ENCODE measurements around the gene CCND3.

- no peak for TF ChIP-seq EZH2 (IDR thresholded peaks at IDR 0.05)
- TF ChIP-seq POLR2AphosphoS5 (IDR thresholded peaks at IDR 0.05; ENCODE audit: borderline replicate concordance, low read depth, low read length) = peak; percentile 48; the same call in 1 of the 2 replicates
- no peak for TF ChIP-seq FOXP2 (optimal IDR thresholded peaks at IDR 0.05; ENCODE audit: control extremely low read depth, extremely low read length, insufficient read depth)
Observed at GRCh38 chr6:41936073-41936837, 5.4 kb downstream of the CCND3 start.

All from SK-N-MC (cell line).